IPS DF 4.7 (cell line): ENCODE measurements around the gene PDK2.

Experiments
- DNase-seq: peaks from one replicate; pipeline ENCODE4 v3.0.0-alpha.2; 2013; ENCODE audit warnings: low spot score; ENCODE audit errors: extremely low read depth

The PDK2 gene

DNA sequence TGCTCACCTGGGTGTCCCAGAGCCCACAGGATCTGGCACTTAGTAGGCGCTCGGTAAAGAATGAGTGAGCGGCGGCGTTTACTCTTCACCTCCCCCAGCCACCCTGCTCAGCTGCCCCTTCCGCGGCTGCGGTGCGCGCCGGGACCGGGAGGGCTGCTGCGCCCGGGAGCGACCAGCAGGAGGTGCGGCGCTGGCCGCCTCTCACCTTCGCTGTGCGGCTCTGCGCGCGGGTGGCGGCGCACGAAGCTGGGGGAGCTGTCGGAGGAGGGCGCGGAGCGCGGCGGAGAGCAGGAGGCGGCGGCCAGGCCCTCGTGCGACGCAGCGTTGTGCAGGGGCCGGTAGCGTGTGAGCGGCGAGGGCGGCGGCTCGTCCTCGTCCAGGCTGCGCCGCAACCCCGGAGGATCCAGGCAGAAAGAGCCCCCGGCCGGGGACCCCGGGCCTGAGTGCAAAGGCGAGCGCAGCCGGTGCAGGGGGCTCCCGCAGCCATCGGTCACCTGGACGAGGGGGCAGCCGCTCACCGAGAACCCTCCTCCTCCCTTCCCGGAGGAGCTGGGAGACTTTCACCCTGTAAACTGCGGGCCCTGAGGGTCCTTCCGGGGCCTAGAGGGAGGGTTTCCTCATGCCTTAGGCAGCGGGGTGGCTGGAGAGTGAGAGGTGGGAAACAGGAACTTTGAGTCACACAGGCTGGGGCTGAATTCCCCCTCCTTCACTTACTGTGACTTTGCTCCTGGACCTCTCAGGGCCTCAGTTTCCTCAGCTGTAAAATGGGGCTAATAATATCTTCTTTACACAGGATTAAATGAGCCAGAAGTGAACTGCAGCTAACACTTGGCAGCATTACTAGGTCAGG lies 22.3 kb downstream of the PDK2 start:
- no peak for DNase-seq

DNA sequence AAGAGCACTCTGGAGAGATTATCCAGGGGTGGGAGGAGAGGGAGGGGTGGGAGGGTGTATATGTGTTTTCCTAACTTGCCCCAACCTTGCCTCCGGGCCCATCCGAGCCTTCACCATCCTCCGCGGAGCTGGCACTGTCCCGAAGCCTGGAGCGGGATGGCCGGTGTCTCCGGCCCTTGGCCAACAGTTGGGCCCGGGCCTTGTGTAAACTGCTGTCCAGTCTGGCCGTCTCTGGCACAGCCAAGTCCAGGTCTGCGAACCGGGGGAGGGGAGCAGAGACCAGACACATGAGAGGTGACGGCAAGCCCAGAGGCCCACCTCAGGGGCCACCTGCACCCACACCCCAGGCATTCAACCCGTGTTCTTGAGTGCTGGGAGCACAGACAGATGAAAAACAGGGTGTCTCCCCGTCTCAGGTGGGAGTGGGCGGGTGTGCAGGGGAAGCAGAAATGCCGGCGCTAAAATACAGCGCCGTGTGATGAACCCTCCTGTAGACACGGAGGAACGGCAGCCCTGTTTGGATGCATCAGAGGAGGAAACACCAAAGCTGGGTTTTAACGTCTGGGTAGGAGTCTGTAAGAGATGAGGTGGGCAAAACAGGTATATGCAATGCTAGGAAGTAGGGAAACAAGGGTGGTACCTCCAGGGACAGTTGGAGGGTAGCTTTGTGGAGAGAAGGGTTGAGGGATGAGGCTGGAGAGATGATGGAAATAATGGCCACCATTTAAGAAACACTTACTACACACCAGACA lies 23.1 kb downstream of the PDK2 start:
- no peak for DNase-seq

GRCh38 chr17:50118828-50119218 lies 23.7 kb downstream of the PDK2 start:
- DNase-seq = no peak

DNA sequence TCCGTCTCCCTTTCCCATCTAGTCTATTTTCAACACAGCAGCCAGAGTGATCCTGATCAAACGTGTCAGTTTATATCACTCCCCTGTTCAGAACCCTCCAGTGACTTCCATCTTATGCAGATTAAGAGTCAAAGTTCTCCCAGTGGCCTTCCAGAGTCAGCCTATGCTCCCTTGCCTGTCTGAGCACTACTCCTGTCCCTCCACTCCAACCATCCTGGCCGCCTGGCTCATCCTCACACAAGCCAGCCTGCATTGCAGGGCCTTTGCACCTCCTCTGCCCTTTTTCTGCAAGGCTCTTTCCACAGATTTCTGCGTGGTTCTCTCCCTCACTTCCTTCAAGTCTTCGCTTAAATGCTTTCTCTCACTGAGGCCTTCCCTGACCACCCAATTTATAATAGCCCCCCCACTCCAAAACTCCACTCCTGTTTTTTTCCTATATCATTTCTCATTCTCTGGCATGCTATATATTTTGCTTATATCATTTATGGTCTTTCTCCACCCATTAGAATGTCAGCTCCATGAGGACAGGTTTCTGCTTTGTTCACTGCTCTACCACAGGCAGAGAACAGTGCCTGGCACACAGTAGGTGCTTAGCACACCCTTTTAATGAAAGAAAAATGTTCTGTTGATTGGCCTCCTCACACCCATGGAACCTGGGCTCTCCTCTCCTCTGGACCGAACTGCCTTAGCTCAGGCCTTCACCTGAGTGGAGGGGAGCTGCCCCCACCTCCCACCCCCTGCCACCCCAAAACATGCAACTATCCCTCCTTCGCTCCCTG lies 25.5 kb downstream of the PDK2 start:
- no peak for DNase-seq

DNA sequence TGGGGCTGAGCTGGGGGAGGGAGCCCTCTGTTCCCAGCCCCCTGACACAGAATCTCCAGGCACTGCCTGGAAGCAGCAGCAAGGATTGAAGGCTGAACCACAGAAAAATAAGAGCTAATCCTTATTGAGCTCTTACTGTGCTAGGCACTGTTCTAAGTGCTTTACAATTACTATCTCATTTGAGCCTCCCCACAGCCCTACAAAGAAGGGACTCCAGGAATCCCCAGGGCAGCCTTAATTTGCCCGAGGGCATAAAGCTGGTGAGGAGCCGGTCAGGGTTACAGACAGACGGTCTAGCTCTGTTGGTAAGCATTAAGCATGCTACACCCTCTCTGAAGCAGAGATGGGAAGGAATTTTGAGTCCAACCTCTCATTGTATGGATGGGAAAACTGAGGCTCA lies 27.8 kb downstream of the PDK2 start:
- no peak for DNase-seq

DNA sequence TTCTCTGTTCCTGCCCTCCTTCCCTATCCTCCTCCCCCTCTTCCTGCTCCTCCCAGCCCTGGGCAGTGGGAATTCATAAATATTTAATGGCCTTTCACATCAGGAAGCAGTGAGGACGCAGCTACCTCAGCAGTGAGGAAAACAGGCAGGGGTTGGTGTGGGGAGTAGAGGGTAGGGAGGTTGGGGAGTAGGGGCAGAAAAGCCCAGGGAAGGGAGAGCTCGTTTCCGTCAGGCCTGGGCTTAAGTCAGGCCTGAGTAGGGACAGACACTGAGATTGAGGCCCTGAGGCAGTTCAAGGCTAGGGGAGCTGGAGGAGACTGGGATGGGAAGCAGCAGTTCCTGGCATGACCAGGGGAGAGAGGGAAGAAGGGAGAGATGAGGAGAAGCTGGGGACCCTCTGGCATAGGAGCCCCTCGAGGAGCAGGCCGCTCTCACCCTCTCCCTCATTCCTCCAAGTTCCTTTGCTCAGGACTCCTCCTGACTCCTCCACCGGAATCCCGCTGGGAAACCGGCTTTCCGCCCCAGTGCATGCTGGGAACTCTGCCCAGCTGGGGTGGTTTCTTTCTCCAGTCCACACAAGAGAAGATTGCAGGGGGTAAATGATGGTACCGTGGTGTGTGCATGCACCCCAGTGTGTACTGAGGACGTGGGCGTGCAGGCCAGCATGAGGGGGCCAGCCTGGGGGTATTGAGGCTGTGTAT lies 28.6 kb downstream of the PDK2 start:
- no peak for DNase-seq

- no peak for DNase-seq
Observed at GRCh38 chr17:50125420-50125997, 30.4 kb downstream of the PDK2 start.

DNA sequence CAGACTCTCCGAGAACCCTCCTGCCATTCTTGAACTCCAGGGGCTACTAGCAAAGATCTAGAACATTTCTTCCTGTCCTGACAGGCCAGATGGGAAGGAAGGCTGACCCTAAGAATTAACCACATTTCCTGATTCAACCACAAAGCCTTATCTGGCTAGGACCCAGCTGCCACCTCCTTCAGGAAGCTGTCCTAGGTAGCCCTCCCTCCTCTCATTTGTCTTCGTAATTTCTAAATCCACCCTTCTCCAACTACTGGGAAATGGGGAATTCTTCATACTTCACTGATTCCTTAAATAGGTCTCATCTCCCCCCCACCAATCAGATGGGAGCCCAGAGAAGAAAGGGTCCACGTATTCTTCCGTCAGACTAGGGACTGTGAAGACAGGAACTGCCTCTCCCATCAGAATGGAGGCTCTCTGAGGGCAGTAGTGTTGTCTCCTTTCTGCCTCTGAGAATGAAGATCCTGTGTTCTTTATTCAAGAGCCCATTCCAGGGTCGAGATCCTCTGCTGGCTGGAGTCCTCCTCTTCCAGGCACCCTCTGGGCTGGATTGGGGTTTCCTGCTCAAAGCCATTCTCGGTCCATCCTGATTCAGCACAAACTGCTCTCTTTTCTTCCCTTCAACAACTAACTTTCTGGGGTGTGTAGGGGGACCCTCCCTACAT lies 32.7 kb downstream of the PDK2 start:
- DNase-seq = no peak

DNA sequence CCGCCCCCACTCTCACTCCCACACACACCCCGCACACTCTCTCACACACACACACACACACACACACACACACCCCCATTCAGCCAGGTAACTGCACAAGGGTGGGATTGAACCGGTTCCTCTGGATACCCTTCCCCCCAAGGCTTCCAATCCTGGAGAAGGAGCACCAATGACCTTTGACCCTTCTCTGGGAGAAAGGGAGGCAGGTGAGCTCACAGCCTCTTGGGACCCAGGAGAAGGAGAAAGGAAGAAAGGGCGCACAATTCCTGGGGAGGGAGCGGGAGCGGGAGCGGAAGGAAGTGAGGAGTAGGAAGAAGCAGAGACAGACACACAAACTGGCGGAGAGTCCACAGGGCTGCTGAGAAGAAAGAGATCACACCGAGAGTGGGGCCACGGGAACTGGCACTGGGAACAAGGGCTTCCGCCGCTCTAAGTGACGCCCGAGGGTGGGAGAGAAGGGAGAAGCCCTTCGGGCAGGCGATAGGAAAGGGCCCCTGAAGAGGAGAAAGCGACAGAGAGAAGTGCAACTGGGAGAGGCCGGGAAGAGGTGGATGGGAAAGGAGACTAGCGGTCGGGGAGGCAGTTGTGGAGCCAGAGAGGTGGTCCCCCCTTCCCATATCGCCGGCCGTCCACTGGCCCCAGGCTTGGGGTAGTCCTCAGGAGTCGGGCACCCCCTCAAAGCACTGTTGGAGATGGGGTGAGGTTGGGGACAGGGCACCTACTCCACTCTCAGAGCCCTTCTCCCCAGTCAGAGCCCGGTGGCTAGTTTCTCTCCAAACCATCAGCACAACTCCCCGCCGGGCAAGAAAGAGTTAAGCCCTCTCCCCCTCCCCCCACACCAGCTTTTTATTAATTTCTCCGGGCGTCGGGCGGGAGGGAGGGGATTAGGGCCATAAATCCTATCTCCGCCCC lies 33.5 kb downstream of the PDK2 start:
- DNase-seq = no peak

- DNase-seq = no peak
Observed at GRCh38 chr17:50129353-50129727, 34.2 kb downstream of the PDK2 start.

GRCh38 chr17:50129728-50130558 lies 34.8 kb downstream of the PDK2 start, which contains the start of gene SAMD14:
TSS of gene SAMD14 (minus strand) at chr17:50130160. CDS start at chr17:50124959, 5,201 bp downstream.
- no peak for DNase-seq

- DNase-seq = no peak
Observed at GRCh38 chr17:50130559-50131305, 35.6 kb downstream of the PDK2 start.

- no peak for DNase-seq
Observed at GRCh38 chr17:50132104-50132794, 37.1 kb downstream of the PDK2 start.

- DNase-seq = no peak
Observed at GRCh38 chr17:50133028-50133768, 38.0 kb downstream of the PDK2 start.

- DNase-seq = no peak
Observed at GRCh38 chr17:50133769-50134099, 38.6 kb downstream of the PDK2 start.
